NCI-H526 (cell line): ENCODE measurements around the gene STK24.
A peak's percentile ranks its signal among the peaks of the same experiment; 100 is the strongest.

Experiments
- DNase-seq, 2 experiments: peaks; one replicate each; lab custom pipeline; 2025; lab: John Stamatoyannopoulos, UW

Gene STK24

DNA sequence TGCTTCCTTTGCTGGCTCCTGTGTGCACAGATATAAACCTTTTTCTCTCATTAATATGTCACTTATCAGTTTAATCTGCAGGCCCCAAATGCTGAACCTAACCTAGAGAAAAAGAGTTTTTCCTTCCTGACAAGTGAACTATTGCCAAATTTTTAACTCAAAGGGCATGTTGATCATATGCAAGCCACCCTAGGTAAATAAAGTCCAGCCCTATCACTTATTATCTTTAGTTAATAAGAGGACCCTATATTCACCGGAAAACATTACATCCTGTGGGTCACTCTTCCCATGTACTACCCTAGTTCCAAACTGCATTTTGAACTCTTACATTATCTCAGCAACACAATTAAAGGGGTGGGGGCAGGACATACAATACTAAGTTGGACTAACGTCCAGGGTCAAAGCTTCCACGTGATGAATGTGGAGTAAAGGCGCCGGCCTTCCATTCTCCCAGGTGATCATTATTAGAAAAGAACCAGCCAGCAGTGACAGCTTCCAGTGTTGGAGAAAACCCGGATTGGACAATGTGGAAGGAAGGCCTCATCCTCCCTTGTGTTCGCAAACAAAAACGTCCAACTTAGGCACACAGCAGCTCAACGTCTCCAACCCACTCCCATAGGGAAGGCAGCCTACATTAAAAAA lies 86.6 kb downstream of the STK24 start:
- peak in 1 of 2 experiments; percentile 45 for DNase-seq

DNA sequence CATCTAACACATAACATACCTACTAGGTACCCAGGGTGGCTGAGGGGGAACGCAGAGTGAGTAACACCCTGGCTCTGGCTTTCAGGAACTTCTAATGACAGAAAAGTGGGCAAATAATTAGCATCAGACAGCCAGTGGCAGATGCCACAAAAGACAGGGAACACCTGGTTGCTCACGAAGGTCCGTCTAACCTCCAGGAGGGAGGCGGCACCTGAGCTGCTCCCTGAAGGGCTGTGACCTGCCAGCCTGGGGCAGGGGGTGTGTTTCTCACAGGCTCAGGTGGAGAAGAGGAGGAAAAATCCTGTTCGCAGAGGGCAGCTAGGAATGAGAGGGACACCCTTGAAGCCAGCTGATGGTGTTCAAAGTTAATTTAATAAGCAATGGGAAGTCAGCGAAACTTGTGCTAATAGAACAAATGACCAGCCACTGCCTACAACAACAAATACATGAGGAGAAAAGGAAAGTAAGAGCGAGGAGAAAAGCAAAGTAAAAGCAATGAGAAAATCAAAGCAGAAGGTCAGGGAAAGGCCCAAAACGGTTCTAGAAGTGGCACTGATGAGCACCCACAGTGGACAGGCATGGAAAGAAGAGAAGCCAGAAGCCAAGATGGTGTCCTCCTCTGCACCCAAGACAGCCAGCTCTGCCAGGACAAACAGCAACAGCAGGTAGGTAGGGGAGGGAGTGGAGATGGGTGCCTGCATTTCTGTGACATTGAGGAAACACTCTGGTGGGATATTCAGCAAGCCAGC lies 87.3 kb downstream of the STK24 start:
- DNase-seq, result peak in 1 of 2 experiments; percentile 29

DNA sequence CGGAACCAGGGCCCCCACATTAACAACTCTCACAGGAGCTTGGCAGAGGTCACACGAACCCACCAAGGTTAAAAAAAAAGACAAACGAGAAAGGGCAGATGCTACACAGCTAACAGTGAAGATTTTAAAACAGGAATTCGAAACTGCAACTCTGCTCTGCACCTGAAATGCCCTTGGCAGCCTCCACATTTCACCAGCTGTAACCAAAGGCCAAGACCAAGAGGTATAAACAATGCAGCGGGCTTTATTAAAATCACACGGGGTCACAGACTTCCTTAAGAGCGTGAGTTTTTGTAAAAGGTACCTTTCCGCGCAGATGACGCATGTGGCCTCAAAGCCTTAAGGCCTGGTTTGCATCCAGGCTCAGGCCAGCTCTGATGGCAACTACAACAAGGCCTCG lies 88.2 kb downstream of the STK24 start:
- no peak for DNase-seq

DNA sequence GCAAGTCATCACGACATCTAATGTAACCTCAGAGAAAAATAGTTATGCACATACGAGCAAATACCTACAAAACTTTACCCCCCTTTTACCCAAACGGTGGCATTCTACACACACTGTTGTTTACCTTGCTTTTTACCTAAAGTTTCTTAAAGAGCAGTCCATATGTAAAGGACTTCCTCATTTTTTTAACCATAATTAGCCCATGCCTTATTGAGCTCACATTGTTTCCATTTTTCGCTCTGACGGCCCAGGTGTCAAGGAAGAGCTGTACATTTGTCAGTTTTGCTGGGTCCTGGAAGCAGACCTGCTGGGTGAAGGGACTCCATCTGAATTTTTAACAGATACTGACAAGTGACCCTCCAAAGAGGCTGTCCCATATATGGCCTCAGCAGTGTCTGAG lies 89.4 kb downstream of the STK24 start:
- DNase-seq, result no peak

DNA sequence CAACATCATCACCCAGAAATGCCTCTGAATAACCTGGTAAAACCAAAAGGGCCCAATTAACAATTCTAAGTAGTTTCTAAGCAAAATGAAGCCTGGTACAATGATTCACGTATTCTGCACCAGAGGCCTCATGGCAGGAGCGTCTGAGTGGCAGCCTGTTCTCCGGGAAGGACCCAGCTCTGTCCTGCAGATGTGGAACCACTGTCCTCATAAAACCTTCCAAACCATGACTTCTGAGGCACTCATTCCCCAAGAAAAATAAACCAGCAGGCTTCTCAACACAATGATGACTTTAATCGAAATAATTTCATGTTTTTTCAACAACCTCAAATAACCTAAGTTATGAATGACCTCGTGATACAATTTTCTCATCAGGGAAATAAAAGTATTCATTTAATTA lies 89.9 kb downstream of the STK24 start:
- no peak for DNase-seq

DNA sequence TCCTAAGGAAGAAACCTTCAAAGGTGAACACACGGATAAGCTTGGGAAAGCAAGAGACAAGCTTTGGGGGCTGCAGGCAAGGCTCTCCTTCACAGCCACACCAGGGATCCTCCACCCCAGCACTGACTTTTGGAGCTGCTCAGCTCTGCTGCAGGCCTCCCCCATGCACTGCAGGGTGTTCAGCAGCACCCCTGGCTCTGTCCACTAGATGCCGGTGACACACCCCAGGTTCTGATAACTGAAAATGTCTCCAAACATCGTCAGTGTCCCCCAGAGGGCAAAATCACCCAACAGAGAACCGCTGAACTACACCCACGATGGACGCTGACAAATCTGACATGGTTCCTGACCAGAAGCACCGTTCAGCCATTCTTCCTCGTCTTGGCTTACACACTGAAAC lies 90.5 kb downstream of the STK24 start:
- no peak for DNase-seq

DNA sequence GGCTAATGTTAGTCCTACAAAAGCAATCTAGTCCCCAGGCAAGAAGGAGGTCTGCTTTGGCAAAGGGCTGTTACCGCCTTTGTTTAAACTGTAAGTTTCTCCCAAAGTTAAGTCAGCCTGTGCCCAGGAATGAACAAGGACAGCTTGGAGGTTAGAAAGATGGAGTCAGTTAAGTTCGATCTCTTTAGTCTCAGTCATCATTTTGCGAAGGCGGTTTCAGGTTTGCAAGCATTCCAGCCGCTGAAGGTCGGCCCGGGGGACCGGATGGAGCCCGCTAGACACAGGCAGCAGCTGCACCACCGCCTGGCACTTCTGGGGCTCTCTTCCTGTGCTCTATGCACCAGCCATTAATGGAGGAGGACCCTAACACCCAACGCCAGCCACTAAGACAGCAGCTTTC lies 91.3 kb downstream of the STK24 start:
- no peak for DNase-seq

DNA sequence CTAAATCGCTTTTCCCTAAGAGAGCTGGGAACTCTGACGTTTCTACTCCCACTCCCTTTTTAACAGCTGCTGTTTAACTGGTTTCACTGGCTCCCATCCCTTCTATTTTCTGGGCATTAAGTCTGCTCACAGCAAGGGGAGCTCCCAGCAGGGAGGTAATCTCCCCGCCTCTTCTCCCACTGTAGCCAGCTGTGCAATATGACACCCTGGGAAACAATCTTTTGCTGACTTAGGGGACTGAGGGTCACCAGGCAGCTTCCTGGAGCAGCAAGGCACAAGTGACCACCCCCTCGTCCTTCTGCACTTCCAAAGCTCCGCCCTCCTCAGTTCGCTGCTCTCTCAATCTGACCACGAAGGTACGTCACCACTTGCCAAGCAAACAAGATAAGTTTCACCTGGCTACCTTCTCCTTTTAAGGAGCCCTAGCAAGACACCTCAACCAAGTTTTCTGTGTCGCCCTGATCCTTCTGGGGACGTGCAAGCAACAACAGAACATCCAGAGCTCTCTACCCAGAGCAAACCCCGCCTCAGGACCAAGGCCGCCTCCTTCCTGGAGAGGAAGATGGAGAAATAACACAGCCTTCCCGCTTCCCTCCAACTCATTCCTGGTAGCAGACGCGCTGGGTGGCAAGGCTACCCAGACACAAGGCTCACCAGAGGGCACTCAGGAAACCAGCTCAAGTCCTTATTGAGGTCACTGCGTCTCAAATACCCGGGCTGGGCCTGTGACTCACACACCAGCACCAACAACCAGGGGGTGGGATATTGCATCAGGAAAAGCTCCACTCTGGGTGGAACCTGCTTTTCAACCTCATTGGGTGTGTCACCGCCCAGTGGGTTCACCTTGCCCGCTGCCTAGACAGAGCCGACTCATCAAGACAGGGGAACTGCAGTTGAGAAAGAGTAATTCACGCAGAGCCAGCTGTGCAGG lies 92.4 kb downstream of the STK24 start:
- DNase-seq, result peak; percentile 77 to 79

DNA sequence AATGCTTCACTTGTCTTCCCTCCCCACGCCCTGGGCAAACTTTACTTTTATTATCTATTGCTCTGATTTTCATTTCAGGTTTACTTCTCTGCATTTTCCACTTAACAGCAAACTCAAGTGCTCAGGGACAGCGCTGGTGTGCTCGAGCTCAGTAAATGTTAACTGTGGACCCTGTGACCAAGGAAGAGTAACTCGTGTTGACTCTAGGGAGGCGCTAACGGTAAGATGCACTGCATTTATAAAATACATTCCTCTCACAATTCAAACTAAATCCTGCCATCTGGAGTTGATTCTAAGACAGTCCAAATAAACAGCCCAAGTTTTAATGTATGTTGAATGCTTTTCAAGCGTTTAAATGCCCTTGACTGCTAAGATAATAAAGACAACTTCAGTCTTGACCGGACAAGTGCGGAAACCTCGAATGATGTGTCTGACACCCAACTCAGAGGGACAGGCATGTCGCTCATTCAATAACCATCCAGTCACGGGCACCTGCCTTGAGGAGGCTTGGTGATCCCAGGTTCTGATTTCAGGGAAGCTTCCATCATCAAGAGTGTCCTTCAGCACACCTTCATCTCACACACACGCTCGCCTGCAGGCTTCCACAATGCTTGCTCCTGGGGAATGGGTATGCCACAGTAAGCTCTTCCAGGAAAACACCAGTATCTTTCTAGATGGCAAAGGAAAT lies 93.2 kb downstream of the STK24 start:
- no peak for DNase-seq

DNA sequence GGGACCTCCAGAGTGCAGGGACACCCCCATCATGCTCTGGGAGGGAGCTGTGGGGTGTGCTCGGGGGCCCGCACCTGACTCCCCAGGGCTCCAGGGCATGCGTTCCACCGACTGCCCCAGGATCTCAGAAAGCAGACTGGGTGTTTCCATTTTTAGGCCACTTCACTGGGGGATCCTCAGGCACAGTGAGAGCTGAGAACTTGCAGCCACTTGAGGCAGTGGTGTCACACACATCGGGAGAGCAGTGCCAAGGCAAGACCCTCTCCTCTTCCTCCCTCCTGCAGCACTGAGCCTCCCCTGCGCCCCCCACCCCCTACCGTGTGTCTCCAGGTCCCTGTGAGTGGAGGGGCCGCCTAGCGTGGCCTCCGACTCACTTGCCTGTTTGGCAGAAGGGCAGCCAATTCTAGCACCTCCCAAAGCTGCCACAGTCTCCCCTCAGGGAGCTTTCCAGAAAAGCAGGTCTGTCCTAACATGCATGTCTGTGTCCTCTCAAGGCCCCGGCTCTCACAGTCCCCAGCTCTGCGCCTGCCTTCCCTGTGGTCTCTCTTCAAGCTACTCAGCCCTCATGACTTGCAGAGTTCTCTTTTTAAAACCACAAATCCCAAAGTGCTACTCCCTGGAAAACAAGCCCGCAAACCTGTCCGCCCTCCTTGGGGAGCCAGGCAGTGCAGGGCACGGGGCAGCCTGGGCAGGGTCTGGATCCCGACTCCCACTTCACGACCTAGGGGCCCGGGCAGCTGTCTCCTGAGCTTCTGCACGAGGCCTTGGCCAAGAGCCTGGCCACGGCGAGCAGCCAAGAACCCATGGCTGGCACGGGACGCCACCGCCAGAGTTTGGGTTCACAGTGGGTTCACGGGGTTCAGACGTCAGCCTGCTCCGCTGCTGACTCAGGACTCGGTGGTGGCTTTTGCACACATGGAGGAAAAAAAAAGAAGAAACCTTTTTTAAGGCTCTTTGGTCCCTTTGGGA lies 94.1 kb downstream of the STK24 start:
- peak in 1 of 2 experiments; percentile 23 for DNase-seq

DNA sequence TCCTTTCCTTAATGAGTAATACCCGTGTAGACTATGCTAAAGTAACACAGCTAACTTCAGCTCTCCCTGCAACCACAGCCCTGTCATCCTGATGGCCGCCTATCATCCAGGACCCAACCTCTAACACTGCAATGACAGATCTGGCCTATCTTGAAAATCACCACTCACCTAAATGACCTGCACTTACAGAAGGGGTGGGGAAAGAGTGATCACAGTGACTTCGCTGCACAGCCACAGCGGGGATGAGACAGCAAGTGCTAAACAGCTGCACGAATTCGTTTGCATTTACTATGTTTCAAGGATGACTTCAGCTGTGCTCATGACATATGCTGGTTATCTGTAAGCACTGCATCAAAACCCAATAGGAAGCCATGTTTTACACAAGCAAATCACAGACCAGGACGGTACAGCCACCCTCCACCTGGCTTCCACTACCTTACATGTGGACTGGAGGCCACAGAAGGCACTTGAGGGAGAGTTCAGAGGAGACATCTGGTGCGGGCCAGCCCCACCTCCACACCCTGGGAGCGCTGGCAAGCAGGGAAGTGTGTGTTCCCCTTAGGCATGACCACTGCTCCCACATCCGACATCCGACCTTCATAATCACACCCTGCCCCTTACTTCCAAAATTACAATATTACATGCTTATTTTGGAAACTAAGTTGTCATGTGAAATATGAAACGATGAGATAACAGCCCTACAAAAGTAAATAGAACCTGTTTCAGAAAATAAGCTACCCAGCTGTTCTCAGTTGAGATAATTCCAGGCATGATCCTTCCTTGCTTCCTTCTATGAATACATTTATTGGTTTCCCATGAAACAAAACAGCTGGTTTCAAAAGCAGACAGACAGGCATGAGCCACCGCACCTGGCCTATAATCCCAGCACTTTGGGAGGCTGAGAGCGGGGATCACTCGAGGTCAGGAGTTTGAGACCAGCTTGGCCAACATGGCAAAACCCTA lies 95.7 kb downstream of the STK24 start:
- DNase-seq, result peak; percentile 48 to 75

DNA sequence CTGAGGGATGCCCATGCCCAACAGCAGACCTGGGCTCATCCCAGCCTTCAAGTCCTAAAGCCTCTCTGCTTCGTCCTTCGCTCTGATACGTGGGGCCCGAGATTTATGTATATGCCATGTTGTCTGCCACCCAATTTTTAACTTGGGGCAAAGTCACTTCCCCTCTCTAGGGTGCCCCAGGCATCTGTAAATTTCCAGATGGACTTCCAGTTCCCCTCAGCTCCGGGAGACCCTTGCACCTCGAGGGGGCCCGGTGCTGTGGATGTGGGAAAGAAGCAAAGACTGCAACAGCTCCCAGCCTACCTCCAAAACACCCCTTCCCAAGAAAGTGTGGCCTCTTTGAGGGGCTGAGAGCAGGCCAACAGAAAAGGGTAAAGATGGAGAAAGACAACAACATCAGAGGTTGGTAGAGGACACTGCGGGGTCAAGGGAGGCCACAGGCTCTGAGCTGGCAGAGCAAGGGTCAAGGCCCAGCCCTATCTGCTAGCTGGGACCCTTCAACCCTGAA lies 97.4 kb downstream of the STK24 start:
- DNase-seq, result no peak

DNA sequence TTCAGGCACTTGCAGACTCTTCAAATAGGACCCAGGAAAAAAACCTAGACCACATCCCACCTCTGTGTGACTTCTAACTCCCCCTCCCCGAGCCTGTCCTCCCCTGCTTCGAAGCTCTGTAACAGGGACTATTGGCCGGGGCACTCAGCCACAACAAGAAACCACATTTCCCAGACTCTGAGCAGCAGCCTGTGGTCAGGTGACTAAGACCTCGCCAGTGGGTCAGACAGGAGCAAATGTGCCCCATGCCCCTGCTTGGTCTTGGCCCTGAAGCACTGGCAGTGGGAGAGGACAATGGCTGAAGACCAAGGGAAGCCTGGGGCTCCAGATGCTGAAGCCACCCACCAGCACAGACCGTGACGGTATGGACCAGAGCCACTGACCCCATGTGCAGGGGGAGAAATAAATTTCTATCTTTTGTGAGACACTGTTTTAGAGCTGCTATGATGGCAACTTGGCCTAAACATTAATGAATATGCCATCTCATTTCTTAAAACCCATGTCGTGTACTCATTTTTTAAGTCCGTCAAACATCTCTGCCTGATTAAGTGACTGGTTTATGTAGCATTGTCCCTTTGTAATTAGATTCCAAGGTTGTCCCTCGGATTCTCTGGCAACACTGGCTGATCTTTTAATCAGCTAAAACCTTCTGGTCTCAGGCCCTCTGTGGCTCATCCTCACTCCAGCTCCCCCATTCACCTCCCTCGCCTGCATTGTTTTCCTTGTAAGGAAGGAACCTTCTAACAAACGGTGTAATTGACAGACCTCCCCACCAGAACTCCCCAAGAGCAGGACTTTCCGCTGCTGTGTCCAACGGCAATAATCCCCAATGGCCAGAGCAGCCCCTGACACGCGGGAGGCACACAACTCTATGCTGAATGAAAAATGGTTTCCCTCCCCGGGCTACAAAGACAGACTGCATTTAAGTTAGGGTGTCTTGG lies 98.4 kb downstream of the STK24 start:
- DNase-seq, result no peak

DNA sequence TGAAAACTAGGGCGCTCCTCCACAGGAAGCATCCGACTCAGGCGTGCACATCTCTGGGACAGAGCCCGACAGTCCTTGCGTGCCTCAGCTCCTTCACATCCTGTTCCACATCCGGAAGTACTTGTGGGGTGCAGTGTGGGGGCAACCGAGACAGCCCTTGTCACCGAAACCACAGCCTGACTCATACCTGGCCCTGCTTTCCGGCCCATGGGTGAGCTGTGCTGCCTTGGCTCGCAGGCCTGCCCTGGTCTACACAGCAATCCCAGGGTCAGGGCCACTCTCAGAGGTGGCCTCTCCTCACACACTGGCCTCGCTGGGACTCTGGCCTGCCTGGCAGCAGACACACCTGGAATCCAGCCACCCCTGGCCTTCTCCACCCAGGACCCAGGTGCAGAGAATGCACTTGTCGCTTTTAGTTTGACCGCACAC lies 100.4 kb downstream of the STK24 start:
- DNase-seq, result no peak

DNA sequence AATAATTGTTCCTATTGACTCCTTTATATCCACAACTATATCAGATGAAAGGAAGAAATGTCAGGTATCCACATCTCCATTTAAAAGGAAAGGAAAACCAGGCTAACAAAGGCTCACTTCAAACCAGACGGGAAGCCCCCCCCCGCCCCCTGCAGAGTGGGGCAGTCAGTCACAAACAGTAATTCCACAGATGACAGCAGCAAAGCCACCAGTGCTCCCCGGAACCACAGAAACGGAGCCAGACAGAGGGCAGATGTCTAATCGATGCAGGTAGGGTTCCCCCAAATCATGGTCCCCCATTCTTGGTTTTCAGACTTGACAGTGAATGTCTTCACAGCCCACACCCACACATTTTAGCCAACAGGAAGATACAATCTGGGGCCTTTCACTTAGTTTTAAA lies 100.8 kb downstream of the STK24 start:
- no peak for DNase-seq

DNA sequence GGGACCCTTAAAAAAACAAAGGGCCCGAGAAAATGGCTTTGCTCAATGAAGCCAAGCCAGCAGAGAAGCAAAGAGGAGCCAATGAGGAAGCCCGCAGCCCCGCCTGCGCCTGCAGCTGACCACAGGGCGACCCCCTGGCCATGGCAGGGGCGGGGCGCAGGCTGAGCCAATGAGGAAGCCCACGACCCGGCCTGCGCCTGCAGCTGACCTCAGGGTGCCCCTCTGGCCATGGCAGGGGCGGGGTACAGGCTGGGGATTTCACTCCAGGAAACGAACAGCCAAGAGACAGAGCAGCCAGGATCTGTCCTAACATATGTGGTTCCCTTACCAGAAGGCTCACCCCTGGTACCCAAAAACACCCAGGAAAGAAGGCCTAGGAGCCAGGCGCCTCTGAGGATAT lies 101.4 kb downstream of the STK24 start:
- no peak for DNase-seq

DNA sequence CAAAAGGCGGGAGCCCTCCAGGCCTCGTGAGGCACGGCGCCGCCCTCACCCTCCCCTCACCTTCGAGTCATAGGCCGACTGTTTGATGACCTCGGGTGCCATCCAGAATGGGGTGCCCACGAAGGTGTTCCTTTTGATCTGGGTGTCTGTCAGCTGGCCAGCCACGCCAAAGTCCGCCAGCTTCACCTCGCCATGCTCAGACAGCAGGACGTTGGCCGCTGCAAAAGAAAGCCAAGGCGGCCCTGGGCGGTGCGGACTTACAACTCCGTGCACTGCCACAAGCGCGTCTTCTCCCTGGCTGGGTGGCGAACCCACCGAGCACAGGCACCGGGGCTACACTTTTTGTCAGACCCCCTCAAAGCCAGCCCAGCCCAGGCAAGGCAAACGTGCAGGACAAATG lies 102.1 kb downstream of the STK24 start:
- no peak for DNase-seq

DNA sequence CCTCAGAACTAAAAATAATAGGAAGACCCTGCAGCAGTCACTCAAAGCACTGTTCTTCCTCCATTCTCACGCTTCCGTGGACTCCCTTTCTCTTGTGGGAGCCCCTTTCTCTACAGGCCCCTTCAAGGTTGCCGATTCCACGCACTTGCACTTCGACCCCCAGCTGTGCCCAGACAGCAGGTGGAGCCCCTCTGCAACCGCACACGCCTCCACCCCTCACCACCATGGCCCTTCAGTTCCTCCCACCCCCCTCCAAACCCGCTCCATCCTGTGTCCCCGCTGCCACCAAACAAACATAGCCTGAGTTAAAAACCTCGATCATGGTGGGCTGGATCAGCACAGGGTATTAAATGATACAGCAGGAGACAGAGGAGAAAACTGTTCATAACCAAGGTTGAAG lies 102.6 kb downstream of the STK24 start:
- DNase-seq, result no peak
